ENCODE data around the gene TMSB10. TPM values are rescaled to one million over a fixed set of nuclear protein-coding genes. Genes with fewer than 3 reads are reported as not detected.

Gene TMSB10
- total and polyA plus RNA-seq, 2 of the 13 experiments (the other 11 are each of a cell fraction or from before 2014, with no cell fraction given), result 665 to 708 TPM

DNA sequence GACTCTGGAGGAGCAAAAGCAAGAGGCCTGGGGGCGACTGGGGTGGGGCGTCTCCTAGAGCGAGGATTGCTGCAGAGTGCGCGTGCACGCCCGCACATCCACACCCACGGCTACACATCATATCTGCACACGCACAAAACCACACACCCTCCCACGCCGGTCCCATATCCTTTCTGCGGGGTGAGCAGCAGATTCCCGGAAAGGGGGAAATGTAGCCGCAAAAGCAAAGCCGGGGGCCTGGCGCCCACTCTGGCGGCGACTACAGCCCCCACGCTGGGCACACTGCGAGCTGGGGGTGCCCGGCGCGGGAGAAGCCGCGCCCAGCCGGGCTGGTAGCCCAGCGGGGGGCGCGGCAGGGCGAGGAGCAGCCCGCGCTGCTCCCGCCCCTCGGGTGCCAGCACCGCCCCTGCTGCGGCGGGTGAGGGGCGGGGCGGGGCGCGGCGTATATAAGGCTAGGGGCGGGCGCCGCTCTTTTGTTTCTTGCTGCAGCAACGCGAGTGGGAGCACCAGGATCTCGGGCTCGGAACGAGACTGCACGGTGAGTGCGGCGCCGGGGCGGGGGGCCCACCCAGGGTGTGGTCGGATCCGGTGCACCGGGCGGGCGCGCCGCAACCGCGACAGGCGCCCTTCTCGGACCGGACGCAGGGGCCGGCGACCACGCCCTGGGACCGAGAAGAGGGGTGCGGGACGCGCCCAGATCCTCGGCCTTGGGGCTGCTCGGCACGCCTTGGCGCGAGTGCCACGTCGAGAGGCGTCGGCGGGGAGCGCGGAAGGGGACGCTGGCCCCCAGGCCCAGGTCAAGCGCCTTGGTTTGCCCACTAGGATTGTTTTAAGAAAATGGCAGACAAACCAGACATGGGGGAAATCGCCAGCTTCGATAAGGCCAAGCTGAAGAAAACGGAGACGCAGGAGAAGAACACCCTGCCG, at the start of gene TMSB10 (continued):
- no peak for TF ChIP-seq ZNF460 (CRISPR knock-in tag; IDR thresholded peaks at IDR 0.05; ENCODE audit: borderline replicate concordance)
- no peak for TF ChIP-seq NFRKB (IDR thresholded peaks at IDR 0.05)
- no peak for TF ChIP-seq GPN1 (CRISPR knock-in tag; IDR thresholded peaks at IDR 0.05; ENCODE audit: borderline replicate concordance)
- TF ChIP-seq ZNF615 (CRISPR knock-in tag; IDR thresholded peaks at IDR 0.05; ENCODE audit: borderline replicate concordance), result peak; percentile 85; the same call in 1 of the 2 replicates
- TF ChIP-seq RELA (CRISPR knock-in tag; IDR thresholded peaks at IDR 0.05), result no peak
- TF ChIP-seq, protein P1, sequence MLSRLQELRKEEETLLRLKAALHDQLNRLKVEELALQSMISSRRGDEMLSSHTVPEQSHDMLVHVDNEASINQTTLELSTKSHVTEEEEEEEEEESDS (CRISPR knock-in tag; IDR thresholded peaks at IDR 0.05; ENCODE audit: borderline replicate concordance), result no peak
- peak; percentile 59 for TF ChIP-seq ZNF772 (CRISPR knock-in tag; IDR thresholded peaks at IDR 0.05)
- peak; percentile 82 for TF ChIP-seq ZNF564 (CRISPR knock-in tag; IDR thresholded peaks at IDR 0.05)
- TF ChIP-seq ZNF780A (CRISPR knock-in tag; IDR thresholded peaks at IDR 0.05), result no peak
- peak; percentile 87; the same call in 1 of the 2 replicates for TF ChIP-seq MEIS1 (CRISPR knock-in tag; IDR thresholded peaks at IDR 0.05; ENCODE audit: borderline replicate concordance)
- TF ChIP-seq PHF8 (CRISPR knock-in tag; IDR thresholded peaks at IDR 0.05), result peak; percentile 79
- TF ChIP-seq POLR2AphosphoS5 (IDR thresholded peaks at IDR 0.05; ENCODE audit: low read depth, low read length), result peak; percentile 96
- TF ChIP-seq TOPORS (CRISPR knock-in tag; IDR thresholded peaks at IDR 0.05), result peak; percentile 93
- peak; percentile 80 for TF ChIP-seq YY1 (IDR thresholded peaks at IDR 0.05; ENCODE audit: insufficient read depth, insufficient replicate concordance, low read depth, low read length)
- peak; percentile 85; the same call in 1 of the 2 replicates for TF ChIP-seq ZNF343 (CRISPR knock-in tag; IDR thresholded peaks at IDR 0.05)
- peak; percentile 92 for TF ChIP-seq ZBTB2 (CRISPR knock-in tag; IDR thresholded peaks at IDR 0.05; ENCODE audit: low read depth)
- TF ChIP-seq, protein P2, sequence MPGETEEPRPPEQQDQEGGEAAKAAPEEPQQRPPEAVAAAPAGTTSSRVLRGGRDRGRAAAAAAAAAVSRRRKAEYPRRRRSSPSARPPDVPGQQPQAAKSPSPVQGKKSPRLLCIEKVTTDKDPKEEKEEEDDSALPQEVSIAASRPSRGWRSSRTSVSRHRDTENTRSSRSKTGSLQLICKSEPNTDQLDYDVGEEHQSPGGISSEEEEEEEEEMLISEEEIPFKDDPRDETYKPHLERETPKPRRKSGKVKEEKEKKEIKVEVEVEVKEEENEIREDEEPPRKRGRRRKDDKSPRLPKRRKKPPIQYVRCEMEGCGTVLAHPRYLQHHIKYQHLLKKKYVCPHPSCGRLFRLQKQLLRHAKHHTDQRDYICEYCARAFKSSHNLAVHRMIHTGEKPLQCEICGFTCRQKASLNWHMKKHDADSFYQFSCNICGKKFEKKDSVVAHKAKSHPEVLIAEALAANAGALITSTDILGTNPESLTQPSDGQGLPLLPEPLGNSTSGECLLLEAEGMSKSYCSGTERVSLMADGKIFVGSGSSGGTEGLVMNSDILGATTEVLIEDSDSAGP (CRISPR knock-in tag; IDR thresholded peaks at IDR 0.05; ENCODE audit: borderline replicate concordance), result peak; percentile 89; the same call in 1 of the 2 replicates
- no peak; the same call in 1 of the 2 replicates for TF ChIP-seq NAIF1 (CRISPR knock-in tag; IDR thresholded peaks at IDR 0.05; ENCODE audit: borderline replicate concordance)
- no peak for TF ChIP-seq USF2 (IDR thresholded peaks at IDR 0.05; ENCODE audit: low read depth, low read length)
- TF ChIP-seq USF2 (CRISPR knock-in tag; IDR thresholded peaks at IDR 0.05; ENCODE audit: borderline replicate concordance), result no peak; the same call in 1 of the 2 replicates
- TF ChIP-seq ZNF792 (CRISPR knock-in tag; IDR thresholded peaks at IDR 0.05), result peak; percentile 59; the same call in 1 of the 2 replicates
- TF ChIP-seq, protein P3, sequence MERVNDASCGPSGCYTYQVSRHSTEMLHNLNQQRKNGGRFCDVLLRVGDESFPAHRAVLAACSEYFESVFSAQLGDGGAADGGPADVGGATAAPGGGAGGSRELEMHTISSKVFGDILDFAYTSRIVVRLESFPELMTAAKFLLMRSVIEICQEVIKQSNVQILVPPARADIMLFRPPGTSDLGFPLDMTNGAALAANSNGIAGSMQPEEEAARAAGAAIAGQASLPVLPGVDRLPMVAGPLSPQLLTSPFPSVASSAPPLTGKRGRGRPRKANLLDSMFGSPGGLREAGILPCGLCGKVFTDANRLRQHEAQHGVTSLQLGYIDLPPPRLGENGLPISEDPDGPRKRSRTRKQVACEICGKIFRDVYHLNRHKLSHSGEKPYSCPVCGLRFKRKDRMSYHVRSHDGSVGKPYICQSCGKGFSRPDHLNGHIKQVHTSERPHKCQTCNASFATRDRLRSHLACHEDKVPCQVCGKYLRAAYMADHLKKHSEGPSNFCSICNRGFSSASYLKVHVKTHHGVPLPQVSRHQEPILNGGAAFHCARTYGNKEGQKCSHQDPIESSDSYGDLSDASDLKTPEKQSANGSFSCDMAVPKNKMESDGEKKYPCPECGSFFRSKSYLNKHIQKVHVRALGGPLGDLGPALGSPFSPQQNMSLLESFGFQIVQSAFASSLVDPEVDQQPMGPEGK (CRISPR knock-in tag; IDR thresholded peaks at IDR 0.05), result peak; percentile 68; the same call in 1 of the 2 replicates

Data from HepG2 (cell line).